ENCODE data around the gene PARP14.
"Not testable (repeated sequence)": the region's sequence is repeated elsewhere in the genome, so short reads cannot be mapped to it uniquely, and the experiment has no call there.

PARP14 gene

GRCh38 chr3:122697952-122698620, 17.4 kb downstream of the PARP14 start:
- H3K36me3 ChIP-seq (ENCODE audit: control insufficient read depth, insufficient read depth, low read length), result no peaks in the 10 kb centered on the region
- no peak overlapping the region for H3K4me2 ChIP-seq (ENCODE audit: low read length)
- H3K9me3 ChIP-seq (ENCODE audit: control insufficient read depth, low read length), result no peaks in the 10 kb centered on the region
- no peak overlapping the region for H3K27ac ChIP-seq
- H3K4me1 ChIP-seq, result no peaks in the 10 kb centered on the region
- H3K79me2 ChIP-seq, result no peaks in the 10 kb centered on the region
- no peak overlapping the region for H3K4me3 ChIP-seq (ENCODE audit: low read depth, low read length)
- H3K9ac ChIP-seq, result no peak overlapping the region
- no peak overlapping the region for H2AFZ ChIP-seq
- no peaks in the 10 kb centered on the region for H3K27me3 ChIP-seq (ENCODE audit: control insufficient read depth, insufficient read depth, low read length)
- TF ChIP-seq CTCF (IDR thresholded peaks at IDR 0.05), result no peak

- H3K4me1 ChIP-seq, result no peaks in the 10 kb centered on the region
- H3K9me3 ChIP-seq (ENCODE audit: control insufficient read depth, low read length), result no peaks in the 10 kb centered on the region
- H2AFZ ChIP-seq, result no peak overlapping the region
- no peaks in the 10 kb centered on the region for H3K27me3 ChIP-seq (ENCODE audit: control insufficient read depth, insufficient read depth, low read length)
- H3K4me2 ChIP-seq (ENCODE audit: low read length), result no peak overlapping the region
- H3K9ac ChIP-seq, result no peak overlapping the region
- H3K27ac ChIP-seq, result no peak overlapping the region
- no peak overlapping the region for H3K4me3 ChIP-seq (ENCODE audit: low read depth, low read length)
- TF ChIP-seq CTCF (IDR thresholded peaks at IDR 0.05), result no peak
- H3K36me3 ChIP-seq (ENCODE audit: control insufficient read depth, insufficient read depth, low read length), result no peaks in the 10 kb centered on the region
- H3K79me2 ChIP-seq, result no peaks in the 10 kb centered on the region
Observed at GRCh38 chr3:122700193-122700592, 19.6 kb downstream of the PARP14 start.

DNA sequence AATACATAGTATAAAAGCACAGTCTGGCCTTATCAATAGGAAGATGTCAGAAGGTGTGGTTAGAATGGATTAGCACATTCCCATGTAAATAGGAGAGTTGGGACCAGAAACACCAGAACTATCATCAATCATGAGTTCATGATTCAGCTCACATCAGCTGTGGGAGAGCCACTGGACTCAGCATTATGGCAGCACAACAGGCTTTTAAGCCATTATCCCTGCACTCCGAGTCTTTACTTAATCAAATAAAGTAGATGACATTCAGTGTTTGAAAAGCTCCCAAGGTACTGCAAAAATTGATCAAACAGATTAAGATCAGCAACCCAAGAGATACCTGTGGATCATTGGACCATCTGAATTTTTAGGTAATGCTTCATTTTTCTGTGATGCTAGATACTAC, 24.7 kb downstream of the PARP14 start:
- no peaks in the 10 kb centered on the region for H3K4me1 ChIP-seq
- TF ChIP-seq CTCF (IDR thresholded peaks at IDR 0.05), result no peak
- no peak overlapping the region for H3K9ac ChIP-seq
- no peak overlapping the region for H3K27ac ChIP-seq
- no peaks in the 10 kb centered on the region for H3K9me3 ChIP-seq (ENCODE audit: control insufficient read depth, low read length)
- H3K27me3 ChIP-seq (ENCODE audit: control insufficient read depth, insufficient read depth, low read length), result no peaks in the 10 kb centered on the region
- no peak overlapping the region for H2AFZ ChIP-seq
- H3K4me3 ChIP-seq (ENCODE audit: low read depth, low read length), result no peak overlapping the region
- no peak overlapping the region for H3K4me2 ChIP-seq (ENCODE audit: low read length)
- H3K79me2 ChIP-seq, result no peaks in the 10 kb centered on the region
- H3K36me3 ChIP-seq (ENCODE audit: control insufficient read depth, insufficient read depth, low read length), result no peaks in the 10 kb centered on the region

DNA sequence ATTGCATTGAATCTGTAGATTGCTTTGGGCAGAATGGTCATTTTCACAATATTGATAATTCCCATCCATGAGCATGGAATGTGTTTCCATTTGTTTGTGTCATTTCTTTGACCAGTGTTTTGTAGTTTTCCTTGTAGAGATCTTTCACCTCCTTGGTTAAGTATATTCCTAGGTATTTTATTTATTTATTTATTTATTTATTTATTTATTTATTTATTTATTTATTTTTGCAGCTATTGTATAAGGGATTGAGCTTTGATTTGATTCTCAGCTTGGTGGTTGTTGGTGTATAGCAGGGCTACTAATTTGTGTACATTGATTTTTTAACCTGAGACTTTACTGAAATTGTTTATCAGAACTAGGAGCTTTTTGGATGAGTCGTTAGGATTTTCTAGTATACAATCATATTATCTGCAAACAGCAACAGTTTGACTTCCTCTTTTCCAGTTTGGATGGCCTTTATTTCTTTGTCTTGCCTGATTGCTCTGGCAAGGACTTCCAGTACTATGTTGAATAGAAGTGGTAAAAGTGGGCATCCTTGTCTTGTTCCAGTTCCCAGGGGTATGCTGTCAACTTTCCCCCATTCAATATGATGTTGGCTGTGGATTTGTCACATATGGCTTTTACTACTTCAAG, 30.1 kb downstream of the PARP14 start:
- not testable (repeated sequence) for H3K9ac ChIP-seq; H3K9me3 ChIP-seq (ENCODE audit: control insufficient read depth, low read length); H3K79me2 ChIP-seq; H3K4me1 ChIP-seq; H3K36me3 ChIP-seq (ENCODE audit: control insufficient read depth, insufficient read depth, low read length); H3K4me2 ChIP-seq (ENCODE audit: low read length); H3K27me3 ChIP-seq (ENCODE audit: control insufficient read depth, insufficient read depth, low read length); H2AFZ ChIP-seq; H3K27ac ChIP-seq; H3K4me3 ChIP-seq (ENCODE audit: low read depth, low read length)

GRCh38 chr3:122714273-122714672, 33.6 kb downstream of the PARP14 start:
- no peak overlapping the region for H3K4me3 ChIP-seq (ENCODE audit: low read depth, low read length)
- no peak for TF ChIP-seq CTCF (IDR thresholded peaks at IDR 0.05)
- no peaks in the 10 kb centered on the region for H3K79me2 ChIP-seq
- H3K4me2 ChIP-seq (ENCODE audit: low read length), result no peak overlapping the region
- no peaks in the 10 kb centered on the region for H3K4me1 ChIP-seq
- no peak overlapping the region for H2AFZ ChIP-seq
- no peak overlapping the region for H3K9ac ChIP-seq
- no peaks in the 10 kb centered on the region for H3K36me3 ChIP-seq (ENCODE audit: control insufficient read depth, insufficient read depth, low read length)
- no peaks in the 10 kb centered on the region for H3K9me3 ChIP-seq (ENCODE audit: control insufficient read depth, low read length)
- no peak overlapping the region for H3K27ac ChIP-seq
- no peaks in the 10 kb centered on the region for H3K27me3 ChIP-seq (ENCODE audit: control insufficient read depth, insufficient read depth, low read length)

Data from parathyroid adenoma (tissue), 2 donors.